ENCODE data around the gene ASRGL1. TPM values are rescaled to one million over a fixed set of nuclear protein-coding genes. Genes with fewer than 3 reads are reported as not detected.

The ASRGL1 gene
- total and polyA plus RNA-seq, 2 of the 13 experiments (the other 11 are each of a cell fraction or from before 2014, with no cell fraction given) = 50.8 to 97.5 TPM

- TF ChIP-seq HIC2 (CRISPR knock-in tag; IDR thresholded peaks at IDR 0.05; ENCODE audit: low read depth) (no peak), MTF2 (CRISPR knock-in tag; IDR thresholded peaks at IDR 0.05; ENCODE audit: borderline replicate concordance) (no peak), KAT7 (CRISPR knock-in tag; IDR thresholded peaks at IDR 0.05; ENCODE audit: borderline replicate concordance) (0 out of 2 replicates have a peak, but pooled peaks have one; percentile 24), ZNF616 (CRISPR knock-in tag; IDR thresholded peaks at IDR 0.05; ENCODE audit: low read depth) (no peak), ZNF18 (CRISPR knock-in tag; IDR thresholded peaks at IDR 0.05; ENCODE audit: insufficient replicate concordance) (peak; percentile 53), MZF1 (CRISPR knock-in tag; IDR thresholded peaks at IDR 0.05; ENCODE audit: borderline replicate concordance) (no peak), IKZF5 (CRISPR knock-in tag; IDR thresholded peaks at IDR 0.05) (0 out of 2 replicates have a peak, but pooled peaks have one; percentile 27), ZFAT (CRISPR knock-in tag; conservative IDR thresholded peaks at IDR 0.05) (no peak), ZNF772 (CRISPR knock-in tag; IDR thresholded peaks at IDR 0.05) (peak; percentile 17; the same call in 1 of the 2 replicates), ZFY (CRISPR knock-in tag; IDR thresholded peaks at IDR 0.05) (peak; percentile 56), ARID4A (CRISPR knock-in tag; IDR thresholded peaks at IDR 0.05; ENCODE audit: borderline replicate concordance) (peak; percentile 61; the same call in 1 of the 2 replicates), ZNF577 (CRISPR knock-in tag; IDR thresholded peaks at IDR 0.05; ENCODE audit: borderline replicate concordance, low read depth) (no peak), PITX1 (CRISPR knock-in tag; IDR thresholded peaks at IDR 0.05) (no peak), GTF3A (CRISPR knock-in tag; conservative IDR thresholded peaks at IDR 0.05) (no peak), KAT8 (CRISPR knock-in tag; IDR thresholded peaks at IDR 0.05) (peak; percentile 13; the same call in 1 of the 2 replicates), NFE2L2 (IDR thresholded peaks at IDR 0.05; ENCODE audit: low read length) (no peak), MTF1 (CRISPR knock-in tag; IDR thresholded peaks at IDR 0.05) (no peak), JUN (CRISPR knock-in tag; IDR thresholded peaks at IDR 0.05) (no peak), PHF8 (CRISPR knock-in tag; IDR thresholded peaks at IDR 0.05) (peak; percentile 67), ARNT (IDR thresholded peaks at IDR 0.05) (no peak), FOXJ3 (CRISPR knock-in tag; IDR thresholded peaks at IDR 0.05; ENCODE audit: borderline replicate concordance) (no peak), ZSCAN9 (CRISPR knock-in tag; IDR thresholded peaks at IDR 0.05; ENCODE audit: borderline replicate concordance) (no peak)
These were observed at the start of gene ASRGL1 (continued) for GRCh38 chr11:62337303-62338181.

All from HepG2 (cell line).